H9 (cell line): ENCODE results near the gene AMPH. TPM values are rescaled to one million over a fixed set of nuclear protein-coding genes. Genes with fewer than 3 reads are reported as not detected.
"Not testable (repeated sequence)": the region's sequence is repeated elsewhere in the genome, so short reads cannot be mapped to it uniquely, and the experiment has no call there.

Experiments
- DNase-seq: peaks from one replicate; pipeline ENCODE4 v3.0.0-alpha.2; 2017
- H2AFZ ChIP-seq: one replicate; pipeline ENCODE4 v1.6.1; 2013; ENCODE audit warnings: mild to moderate bottlenecking, low read length, control low read depth, moderate library complexity
- H2AK5ac ChIP-seq: 2 replicates; pipeline ENCODE4 v1.6.1; 2013; ENCODE audit warnings: low read length, control low read depth, mixed read lengths; ENCODE audit not compliant: insufficient read length
- H2BK120ac ChIP-seq: one replicate; pipeline ENCODE4 v1.6.1; 2013; ENCODE audit warnings: low read depth, mild to moderate bottlenecking, low read length, control low read depth, inconsistent platforms; ENCODE audit not compliant: poor library complexity, severe bottlenecking
- H2BK12ac ChIP-seq: 2 replicates; pipeline ENCODE4 v1.6.1; 2013; ENCODE audit warnings: low read length, control low read depth, mixed read lengths, low read depth; ENCODE audit not compliant: insufficient read length
- H2BK15ac ChIP-seq: 2 replicates; pipeline ENCODE4 v1.6.1; 2013; ENCODE audit warnings: low read depth, low read length, control low read depth
- H2BK20ac ChIP-seq: one replicate; pipeline ENCODE4 v1.6.1; 2013; ENCODE audit warnings: low read depth, mild to moderate bottlenecking, low read length, control low read depth, inconsistent platforms; ENCODE audit not compliant: poor library complexity, severe bottlenecking
- H2BK5ac ChIP-seq: 2 replicates; pipeline ENCODE4 v1.6.1; 2013; ENCODE audit warnings: low read length, control low read depth, mixed read lengths; ENCODE audit not compliant: insufficient read length
- H3K14ac ChIP-seq: 2 replicates; pipeline ENCODE4 v1.6.1; 2013; ENCODE audit warnings: low read length, control low read depth; ENCODE audit not compliant: insufficient read depth
- H3K18ac ChIP-seq: 2 replicates; pipeline ENCODE4 v1.6.1; 2013; ENCODE audit warnings: low read depth, mild to moderate bottlenecking, mixed read lengths, low read length, control low read depth; ENCODE audit not compliant: insufficient read length
- H3K23ac ChIP-seq: 2 replicates; pipeline ENCODE4 v1.6.1; 2013; ENCODE audit warnings: low read length, control low read depth, mixed read lengths, low read depth; ENCODE audit not compliant: insufficient read length
- H3K23me2 ChIP-seq: 2 replicates; pipeline ENCODE4 v1.6.1; 2013; ENCODE audit warnings: low read depth, mild to moderate bottlenecking, mixed read lengths, low read length, control low read depth; ENCODE audit not compliant: insufficient read length, poor library complexity, severe bottlenecking
- H3K27ac ChIP-seq: 2 replicates; pipeline ENCODE4 v1.5.1; 2013; ENCODE audit warnings: low read length, control low read depth, mixed read lengths, low read depth; ENCODE audit not compliant: insufficient read length
- H3K27me3 ChIP-seq: 2 replicates; pipeline ENCODE4 v1.6.1; 2013; ENCODE audit warnings: low read length, control low read depth, inconsistent platforms; ENCODE audit not compliant: insufficient read depth
- H3K4ac ChIP-seq: 2 replicates; pipeline ENCODE4 v1.6.1; 2013; ENCODE audit warnings: low read depth, mild to moderate bottlenecking, control low read depth, inconsistent platforms, low read length, moderate library complexity
- H3K4me1 ChIP-seq: 2 replicates; pipeline ENCODE4 v1.6.1; 2013; ENCODE audit warnings: low read length, control low read depth, inconsistent platforms; ENCODE audit not compliant: insufficient read depth
- H3K4me2 ChIP-seq: 2 replicates; pipeline ENCODE4 v1.6.1; 2013; ENCODE audit warnings: low read length, control low read depth, mixed read lengths; ENCODE audit not compliant: insufficient read length, insufficient read depth
- H3K56ac ChIP-seq: 2 replicates; pipeline ENCODE4 v1.6.1; 2013; ENCODE audit warnings: low read depth, mild to moderate bottlenecking, mixed read lengths, low read length, control low read depth; ENCODE audit not compliant: insufficient read length
- H3K79me1 ChIP-seq: 2 replicates; pipeline ENCODE4 v1.6.1; 2013; ENCODE audit warnings: low read depth, mild to moderate bottlenecking, moderate library complexity, low read length, control low read depth, inconsistent platforms; ENCODE audit not compliant: insufficient read depth, poor library complexity, severe bottlenecking
- H3K79me2 ChIP-seq: 2 replicates; pipeline ENCODE4 v1.6.1; 2013; ENCODE audit warnings: low read length, control low read depth, inconsistent platforms; ENCODE audit not compliant: insufficient read depth
- H3K9ac ChIP-seq: 2 replicates; pipeline ENCODE4 v1.6.1; 2013; ENCODE audit warnings: low read length, control low read depth, mixed read lengths; ENCODE audit not compliant: insufficient read length; ENCODE audit errors: extremely low read depth
- H3K9me3 ChIP-seq: one replicate; pipeline ENCODE4 v1.6.1; 2013; ENCODE audit warnings: low read depth, low read length, inconsistent platforms; ENCODE audit not compliant: control insufficient read depth
- H3T11ph ChIP-seq: one replicate; pipeline ENCODE4 v1.6.1; 2013; ENCODE audit warnings: mild to moderate bottlenecking, low read length, control low read depth, inconsistent platforms
- H4K20me1 ChIP-seq: one replicate; pipeline ENCODE4 v1.6.1; 2013; ENCODE audit not compliant: control insufficient read depth, insufficient read length, insufficient read depth
- H4K5ac ChIP-seq: 2 replicates; pipeline ENCODE4 v1.6.1; 2013; ENCODE audit warnings: low read depth, mild to moderate bottlenecking, mixed read lengths, low read length, control low read depth; ENCODE audit not compliant: insufficient read length
- H4K8ac ChIP-seq: replicated peaks from 2 replicates; pipeline ENCODE4 v1.6.1; 2013; ENCODE audit warnings: low read length, control low read depth, mixed read lengths, low read depth; ENCODE audit not compliant: insufficient read length
- H4K91ac ChIP-seq: 2 replicates; pipeline ENCODE4 v1.6.1; 2013; ENCODE audit warnings: low read depth, mild to moderate bottlenecking, moderate library complexity, mixed read lengths, low read length, control low read depth; ENCODE audit not compliant: insufficient read length
- H3K27ac Mint-ChIP-seq, 3 experiments: 2 replicates in 2 of 3; 3 replicates in 1 of 3; pipeline ENCODE4 v1.8.0; 2020 to 2021; ENCODE audit warnings: mixed read lengths in 3 of 3, mild to moderate bottlenecking in 1 of 3, moderate library complexity in 1 of 3
- H3K27me3 Mint-ChIP-seq: 2 replicates; pipeline ENCODE4 v1.8.0; 2021; ENCODE audit warnings: low read depth, mild to moderate bottlenecking, moderate library complexity, mixed read lengths
- H3K36me3 Mint-ChIP-seq, 3 experiments: 2 replicates in 2 of 3; 3 replicates in 1 of 3; pipeline ENCODE4 v1.8.0; 2020 to 2021; ENCODE audit warnings: low read depth in 3 of 3, mixed read lengths in 3 of 3; ENCODE audit not compliant: insufficient read depth in 1 of 3
- H3K4me1 Mint-ChIP-seq, 2 experiments: 2 replicates each; pipeline ENCODE4 v1.8.0; 2020; ENCODE audit warnings: mixed read lengths in 2 of 2
- H3K4me3 Mint-ChIP-seq, 2 experiments: 2 replicates in 1 of 2; 3 replicates in 1 of 2; pipeline ENCODE4 v1.8.0; 2020 to 2021; ENCODE audit warnings: mild to moderate bottlenecking in 2 of 2, mixed read lengths in 2 of 2, moderate library complexity in 1 of 2
- H3K9me3 Mint-ChIP-seq, 2 experiments: 2 replicates in 1 of 2; 3 replicates in 1 of 2; pipeline ENCODE4 v1.8.0; 2020; ENCODE audit warnings: mild to moderate bottlenecking in 2 of 2, mixed read lengths in 2 of 2, moderate library complexity in 1 of 2
- WGBS: extraction: QIAGEN DNeasy Blood & Tissue Kit; methylation state at CpG from one replicate; pipeline ENCODE4 v1.1.7; 2013; ENCODE audit warnings: missing lambda C conversion rate, low lambda C conversion rate, mixed read lengths; ENCODE audit not compliant: insufficient read length; ENCODE audit errors: extremely low coverage; 5-methylcytosine and 5-hydroxymethylcytosine counted together
- total RNA-seq: library from RNA; stranded (reverse); gene quantifications from 2 replicates; pipeline ENCODE4 v1.2.1, GENCODE V29; 2021
- TF ChIP-seq, protein P1 (sequence below): fragments of 200-600 bp; sonication (generic); conservative IDR thresholded peaks from 3 replicates; pipeline ENCODE4 v1.8.0; 2021; ENCODE audit warnings: antibody characterized with exemption, mild to moderate bottlenecking

Gene AMPH
- total RNA-seq, 1 experiment from 2014 or later, result 4.8 TPM

DNA sequence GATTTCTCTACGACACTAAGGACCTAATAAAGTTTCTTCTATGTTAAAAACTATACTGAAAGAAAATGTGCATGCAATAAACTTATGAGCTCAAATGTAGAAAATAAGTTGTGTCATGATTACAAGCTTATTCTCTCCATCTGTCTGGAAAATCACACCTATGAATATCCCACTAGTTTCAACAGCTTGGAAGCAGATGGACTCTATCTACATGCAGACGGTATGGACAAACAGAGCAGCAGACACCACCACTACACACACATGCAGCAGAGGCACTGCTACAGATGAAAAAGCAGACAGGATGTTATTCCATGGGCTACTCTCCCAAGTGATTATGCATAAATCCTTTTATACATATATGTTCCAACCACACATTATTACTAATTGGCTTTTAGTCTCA lies 234.3 kb downstream of the AMPH start:
- no peaks in the 10 kb centered on the region for H3K4me1 ChIP-seq
- Mint-ChIP-seq H3K27me3 (no peaks in the 10 kb centered on the region), H3K4me1 (peaks cover 11 to 15% of the 10 kb centered on the region in 2 experiments; a peak in 3 of 4 replicates), H3K27ac (no peak overlapping the region), H3K36me3 (peaks cover 0 to 5% (median 0%) of the 10 kb centered on the region in 3 experiments; a peak in 3 of 7 replicates), H3K9me3 (peaks cover 0 to 3% of the 10 kb centered on the region in 2 experiments; a peak in 2 of 5 replicates), H3K4me3 (no peak overlapping the region)
- no peak overlapping the region for H3K23ac ChIP-seq
- no peak overlapping the region for H2AFZ ChIP-seq
- DNase-seq, result no peak
- H3K4me2 ChIP-seq, result no peak overlapping the region
- H3K9ac ChIP-seq, result no peak overlapping the region
- H3K79me2 ChIP-seq, result no peaks in the 10 kb centered on the region
- H3K27ac ChIP-seq, result no peak overlapping the region
- no peak overlapping the region for H2BK12ac ChIP-seq
- H3K27me3 ChIP-seq, result no peaks in the 10 kb centered on the region
- H2AK5ac ChIP-seq, result no peak overlapping the region
- WGBS, result no CpG with 5 or more reads among the region's 2 CpGs
- H3K56ac ChIP-seq, result no peak overlapping the region
- H4K5ac ChIP-seq, result no peak overlapping the region
- H4K91ac ChIP-seq, result no peak overlapping the region
- TF ChIP-seq, protein P1, sequence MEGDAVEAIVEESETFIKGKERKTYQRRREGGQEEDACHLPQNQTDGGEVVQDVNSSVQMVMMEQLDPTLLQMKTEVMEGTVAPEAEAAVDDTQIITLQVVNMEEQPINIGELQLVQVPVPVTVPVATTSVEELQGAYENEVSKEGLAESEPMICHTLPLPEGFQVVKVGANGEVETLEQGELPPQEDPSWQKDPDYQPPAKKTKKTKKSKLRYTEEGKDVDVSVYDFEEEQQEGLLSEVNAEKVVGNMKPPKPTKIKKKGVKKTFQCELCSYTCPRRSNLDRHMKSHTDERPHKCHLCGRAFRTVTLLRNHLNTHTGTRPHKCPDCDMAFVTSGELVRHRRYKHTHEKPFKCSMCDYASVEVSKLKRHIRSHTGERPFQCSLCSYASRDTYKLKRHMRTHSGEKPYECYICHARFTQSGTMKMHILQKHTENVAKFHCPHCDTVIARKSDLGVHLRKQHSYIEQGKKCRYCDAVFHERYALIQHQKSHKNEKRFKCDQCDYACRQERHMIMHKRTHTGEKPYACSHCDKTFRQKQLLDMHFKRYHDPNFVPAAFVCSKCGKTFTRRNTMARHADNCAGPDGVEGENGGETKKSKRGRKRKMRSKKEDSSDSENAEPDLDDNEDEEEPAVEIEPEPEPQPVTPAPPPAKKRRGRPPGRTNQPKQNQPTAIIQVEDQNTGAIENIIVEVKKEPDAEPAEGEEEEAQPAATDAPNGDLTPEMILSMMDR, result no peak
- H2BK20ac ChIP-seq, result no peak overlapping the region
- H3K79me1 ChIP-seq, result no peaks in the 10 kb centered on the region
- no peak overlapping the region for H3K14ac ChIP-seq
- no peak overlapping the region for H2BK5ac ChIP-seq
- no peak overlapping the region for H2BK15ac ChIP-seq
- H3K23me2 ChIP-seq, result no peaks in the 10 kb centered on the region
- H3K9me3 ChIP-seq, result no peaks in the 10 kb centered on the region
- H3K18ac ChIP-seq, result no peak overlapping the region
- H4K20me1 ChIP-seq, result no peaks in the 10 kb centered on the region
- no peak overlapping the region for H4K8ac ChIP-seq
- no peak overlapping the region for H3K4ac ChIP-seq
- H2BK120ac ChIP-seq, result no peak overlapping the region
- no peak overlapping the region for H3T11ph ChIP-seq

DNA sequence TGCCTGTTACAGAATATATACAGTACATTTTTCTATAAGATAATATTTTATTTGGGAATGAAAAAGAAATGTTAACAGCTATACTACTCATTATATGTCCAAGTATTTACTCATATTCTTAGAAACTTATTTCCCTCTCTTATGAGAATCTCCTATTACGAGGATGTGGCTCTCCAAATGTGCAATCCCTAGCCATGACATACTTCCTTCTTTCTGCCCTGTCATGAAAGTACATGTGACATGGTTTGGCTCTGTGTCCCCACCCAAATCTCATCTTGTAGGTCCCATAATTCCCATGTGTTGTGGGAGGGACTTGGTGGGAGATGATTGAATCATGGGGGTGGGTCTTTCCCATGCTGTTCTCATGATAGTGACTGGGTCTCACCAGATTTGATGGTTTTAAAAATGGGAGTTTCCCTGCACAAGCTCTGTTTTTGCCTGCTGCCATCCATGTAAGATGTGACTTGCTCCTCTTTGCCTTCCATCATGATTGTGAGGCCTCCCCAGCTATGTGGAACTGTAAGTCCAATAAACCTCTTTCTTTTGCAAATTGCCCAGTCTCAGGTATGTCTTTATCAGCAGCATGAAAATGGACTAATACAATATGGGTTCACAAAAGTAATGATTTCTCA lies 235.1 kb downstream of the AMPH start:
- H3K56ac ChIP-seq, H3K79me2 ChIP-seq, H3K9me3 Mint-ChIP-seq, H2BK5ac ChIP-seq, H2BK15ac ChIP-seq, H3K79me1 ChIP-seq, H3K27ac ChIP-seq, H2BK20ac ChIP-seq, H2AK5ac ChIP-seq, H2BK120ac ChIP-seq, DNase-seq, H2BK12ac ChIP-seq, H3K9me3 ChIP-seq, H4K5ac ChIP-seq, H3K27me3 ChIP-seq, H4K20me1 ChIP-seq, H3K4ac ChIP-seq, H3K4me1 ChIP-seq, H3K27ac Mint-ChIP-seq, H4K8ac ChIP-seq, H4K91ac ChIP-seq, H3K18ac ChIP-seq, H3K23ac ChIP-seq, H3K14ac ChIP-seq, H3T11ph ChIP-seq, H3K27me3 Mint-ChIP-seq, H3K36me3 Mint-ChIP-seq, H3K9ac ChIP-seq, H3K23me2 ChIP-seq, H2AFZ ChIP-seq, H3K4me3 Mint-ChIP-seq, H3K4me2 ChIP-seq: not testable (repeated sequence)
- WGBS, result no CpG with 5 or more reads among the region's 1 CpG
- peaks cover 11 to 17% of the 10 kb centered on the region in 2 experiments; a peak in 3 of 4 replicates for H3K4me1 Mint-ChIP-seq
